Activated T-helper 17 cell treated with anti-CD3 and anti-CD28 coated beads, Interleukin-2, amount 50 U/mL, for 72 hours (primary cell): ENCODE results near the gene FKBP11. TPM values are rescaled to one million over a fixed set of nuclear protein-coding genes. Genes with fewer than 3 reads are reported as not detected.
"Not testable (repeated sequence)": the region's sequence is repeated elsewhere in the genome, so short reads cannot be mapped to it uniquely, and the experiment has no call there.

Source experiments
- ATAC-seq: fragments of 150-1000 bp; cut with Tn5 transposase; replicated peaks from 2 replicates; pipeline ENCODE4 v1.10.0; 2021; ENCODE audit warnings: mild to moderate bottlenecking, moderate library complexity
- H3K27ac Mint-ChIP-seq: one replicate; pipeline ENCODE4 v1.8.0; 2022; ENCODE audit warnings: mixed read lengths
- H3K27me3 Mint-ChIP-seq: one replicate; pipeline ENCODE4 v1.8.0; 2022; ENCODE audit warnings: mixed read lengths
- H3K36me3 Mint-ChIP-seq: one replicate; pipeline ENCODE4 v1.8.0; 2022; ENCODE audit warnings: low read depth, mild to moderate bottlenecking, mixed read lengths
- H3K4me1 Mint-ChIP-seq: one replicate; pipeline ENCODE4 v1.8.0; 2022; ENCODE audit warnings: mixed read lengths
- H3K4me3 Mint-ChIP-seq: one replicate; pipeline ENCODE4 v1.8.0; 2022; ENCODE audit warnings: mild to moderate bottlenecking, mixed read lengths
- H3K9me3 Mint-ChIP-seq: one replicate; pipeline ENCODE4 v1.8.0; 2022; ENCODE audit warnings: mixed read lengths
- total RNA-seq, 2 donors: library from RNA; stranded (reverse); gene quantifications; one replicate each; pipeline ENCODE4 v1.2.3, GENCODE V29; 2022

FKBP11 gene
- total RNA-seq, 2 donors from 2014 or later: 55.0 to 100 TPM

DNA sequence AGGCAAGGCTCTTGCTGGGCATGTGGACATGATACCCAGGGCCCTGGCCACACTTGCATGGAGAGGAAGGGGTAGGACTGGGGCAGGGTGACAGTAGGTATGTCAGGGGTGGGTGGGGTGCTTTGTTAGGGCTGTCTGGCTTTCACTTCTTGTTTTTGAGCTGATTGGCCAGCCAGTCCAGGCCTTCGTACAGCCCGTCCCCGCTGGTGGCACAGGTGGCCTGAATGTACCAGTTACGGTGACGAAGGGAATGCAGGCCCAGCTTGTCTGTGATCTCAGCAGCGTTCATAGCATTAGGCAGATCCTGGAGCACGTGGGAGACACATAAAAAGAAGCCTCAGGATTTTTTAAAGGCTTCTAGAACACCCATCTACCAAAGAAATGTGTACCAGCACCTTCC is 13.5 kb upstream of the FKBP11 start:
- H3K4me3 Mint-ChIP-seq: no peak overlapping the region
- no peaks in the 10 kb centered on the region for H3K27me3 Mint-ChIP-seq
- no peaks in the 10 kb centered on the region for H3K9me3 Mint-ChIP-seq
- no peak overlapping the region for H3K27ac Mint-ChIP-seq
- H3K4me1 Mint-ChIP-seq: peaks cover 34% of the 10 kb centered on the region
- no peak for ATAC-seq
- peaks cover 83% of the 10 kb centered on the region for H3K36me3 Mint-ChIP-seq

DNA sequence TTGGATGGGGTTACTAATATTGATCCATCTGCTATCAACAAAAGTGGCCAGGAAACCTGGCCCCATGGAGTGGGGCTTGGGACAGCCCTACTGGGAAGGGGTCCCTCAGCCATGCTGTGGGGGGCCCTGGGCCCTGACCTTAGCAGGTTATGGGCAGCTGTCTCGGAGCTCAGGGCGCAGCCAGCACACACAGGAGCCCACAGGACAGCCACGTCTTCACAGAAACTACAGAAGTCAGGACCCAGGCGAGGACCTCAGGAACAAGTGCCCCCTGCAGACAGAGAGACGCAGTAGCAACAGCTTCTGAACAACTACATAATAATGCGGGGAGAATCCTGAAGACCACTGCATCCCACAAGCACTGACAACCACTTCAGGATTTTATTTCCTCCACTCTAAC is 11.9 kb upstream of the FKBP11 start:
- peaks cover 93% of the 10 kb centered on the region for H3K36me3 Mint-ChIP-seq

DNA sequence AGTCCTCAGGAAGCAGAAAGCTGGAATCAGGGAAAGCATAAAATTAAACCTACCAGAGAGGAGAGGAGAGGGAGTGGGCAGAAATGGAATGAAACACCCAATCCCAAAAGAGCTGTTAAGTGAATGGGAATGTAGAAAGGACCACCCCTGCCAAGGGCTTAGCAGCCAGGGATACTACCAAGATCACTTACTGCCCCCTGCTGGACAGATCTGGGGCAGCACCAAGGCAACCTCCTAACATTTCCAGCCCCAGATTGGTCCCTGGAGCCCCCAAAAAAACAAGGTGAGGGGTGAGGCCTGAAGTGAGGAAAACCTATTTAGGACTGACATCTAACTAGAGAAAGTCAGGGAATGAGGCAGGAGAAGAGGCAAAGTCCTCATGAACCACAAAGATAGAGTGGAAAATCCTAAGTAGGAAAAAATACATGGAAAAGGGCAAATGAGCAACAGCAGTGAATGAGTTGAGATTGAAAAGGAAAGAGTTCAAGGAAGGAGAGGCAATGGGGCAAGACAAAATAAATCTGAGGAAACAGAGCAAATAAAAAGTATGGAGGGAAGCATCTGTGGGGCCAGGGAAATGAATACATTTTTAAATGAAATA is 11.2 kb upstream of the FKBP11 start:
- H3K27ac Mint-ChIP-seq: peak overlapping the region; percentile 75
- peaks cover 43% of the 10 kb centered on the region for H3K4me1 Mint-ChIP-seq
- peak; percentile 43 for ATAC-seq
- peaks cover 86% of the 10 kb centered on the region for H3K36me3 Mint-ChIP-seq
- H3K4me3 Mint-ChIP-seq: no peak overlapping the region
- H3K27me3 Mint-ChIP-seq: no peaks in the 10 kb centered on the region
- no peaks in the 10 kb centered on the region for H3K9me3 Mint-ChIP-seq

More for the DNA sequence above, 11.9 kb upstream of the FKBP11 start:
- Mint-ChIP-seq H3K4me1 (peaks cover 44% of the 10 kb centered on the region), H3K9me3 (no peaks in the 10 kb centered on the region), H3K4me3 (no peak overlapping the region), H3K27me3 (no peaks in the 10 kb centered on the region), H3K27ac (no peak overlapping the region)
- no peak for ATAC-seq

DNA sequence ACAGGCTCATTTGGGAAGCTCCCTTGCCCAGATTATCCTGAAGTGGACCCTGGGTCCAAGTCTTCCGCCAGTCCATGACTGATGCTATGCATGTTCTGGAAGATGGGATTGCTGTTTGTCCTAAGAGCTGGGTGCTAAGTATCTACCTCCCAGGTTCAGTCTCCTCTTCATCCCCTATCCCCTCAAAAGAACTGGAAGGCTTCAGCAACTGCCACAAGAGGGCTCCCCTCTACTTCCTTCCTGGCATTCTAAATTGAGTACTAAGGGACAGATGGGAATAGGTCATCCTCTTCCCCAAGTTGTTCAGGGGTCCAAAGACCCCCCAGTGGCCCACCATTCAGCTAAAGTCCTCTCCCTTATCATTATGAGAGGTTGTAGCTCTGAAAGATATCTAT is 9.0 kb upstream of the FKBP11 start:
- Mint-ChIP-seq H3K36me3 (peaks cover 85% of the 10 kb centered on the region), H3K4me1 (peaks cover 55% of the 10 kb centered on the region), H3K4me3 (peak overlapping the region; percentile 67), H3K9me3 (no peaks in the 10 kb centered on the region), H3K27me3 (no peaks in the 10 kb centered on the region), H3K27ac (peak overlapping the region; percentile 88)
- no peak for ATAC-seq

DNA sequence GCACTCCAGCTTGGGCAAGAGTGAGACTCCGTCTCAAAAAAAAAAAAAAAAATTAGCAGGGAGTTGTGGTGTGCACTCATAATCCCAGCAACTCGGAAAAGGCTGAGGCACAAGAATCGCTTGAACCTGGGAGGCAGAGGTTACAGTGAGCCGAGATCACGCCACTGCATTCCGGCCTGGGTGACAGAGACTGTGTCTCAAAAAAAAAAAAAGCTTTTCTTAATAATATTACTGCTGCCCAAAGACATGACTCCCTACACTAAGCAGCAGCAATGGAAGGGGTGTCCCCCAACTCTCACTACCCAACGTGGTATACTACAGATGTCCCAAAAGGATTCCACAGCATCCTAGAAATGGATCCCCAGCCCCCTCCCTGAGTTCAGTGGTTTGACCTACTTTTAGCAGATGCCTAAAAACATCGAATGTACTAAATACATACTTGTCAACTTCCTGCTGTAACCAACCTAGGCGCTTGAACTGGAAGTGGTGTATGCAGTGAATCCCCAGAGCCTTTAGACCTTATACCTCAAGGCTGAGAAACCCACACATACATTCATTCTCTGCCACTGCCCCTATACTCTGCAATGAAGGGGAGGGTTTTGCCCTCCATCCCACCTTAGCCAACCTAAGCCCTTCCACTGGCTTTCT is 8.5 kb upstream of the FKBP11 start:
- peaks cover 55% of the 10 kb centered on the region for H3K4me1 Mint-ChIP-seq
- H3K4me3 Mint-ChIP-seq: peak overlapping the region; percentile 67
- ATAC-seq: peak; percentile 82
- peaks cover 82% of the 10 kb centered on the region for H3K36me3 Mint-ChIP-seq
- H3K27me3 Mint-ChIP-seq: no peaks in the 10 kb centered on the region
- H3K27ac Mint-ChIP-seq: peak overlapping the region; percentile 88
- no peaks in the 10 kb centered on the region for H3K9me3 Mint-ChIP-seq

DNA sequence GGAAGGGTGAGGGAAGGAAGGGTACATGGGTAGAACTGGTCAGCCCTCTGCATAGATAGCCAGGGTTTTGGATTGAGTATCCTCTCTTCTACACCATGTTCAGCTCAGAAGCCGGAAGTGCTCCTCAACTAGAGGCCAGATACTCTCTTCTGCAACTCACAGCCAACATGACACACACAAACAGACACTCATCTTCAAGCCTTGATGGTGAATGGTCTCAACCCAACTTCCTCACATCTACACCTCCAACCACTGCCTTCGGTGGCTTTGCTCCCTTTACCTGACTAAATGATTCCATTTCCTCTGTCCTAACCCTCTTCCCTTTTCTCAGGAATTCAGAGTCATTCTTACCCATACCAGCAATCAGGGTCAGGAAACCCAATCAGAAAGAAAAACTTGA is 7.6 kb upstream of the FKBP11 start:
- peak; percentile 76 for ATAC-seq
- Mint-ChIP-seq H3K4me1 (peaks cover 55% of the 10 kb centered on the region), H3K36me3 (peaks cover 73% of the 10 kb centered on the region), H3K4me3 (peak overlapping the region; percentile 67), H3K27me3 (no peaks in the 10 kb centered on the region), H3K27ac (peak overlapping the region; percentile 88), H3K9me3 (no peaks in the 10 kb centered on the region)

- H3K27me3 Mint-ChIP-seq: no peaks in the 10 kb centered on the region
- H3K27ac Mint-ChIP-seq: no peak overlapping the region
- no peak for ATAC-seq
- H3K9me3 Mint-ChIP-seq: no peaks in the 10 kb centered on the region
- peaks cover 50% of the 10 kb centered on the region for H3K4me1 Mint-ChIP-seq
- H3K36me3 Mint-ChIP-seq: peaks cover 59% of the 10 kb centered on the region
- H3K4me3 Mint-ChIP-seq: no peak overlapping the region
These were observed 5.2 kb upstream of the FKBP11 start for GRCh38 chr12:48930475-48930874.

DNA sequence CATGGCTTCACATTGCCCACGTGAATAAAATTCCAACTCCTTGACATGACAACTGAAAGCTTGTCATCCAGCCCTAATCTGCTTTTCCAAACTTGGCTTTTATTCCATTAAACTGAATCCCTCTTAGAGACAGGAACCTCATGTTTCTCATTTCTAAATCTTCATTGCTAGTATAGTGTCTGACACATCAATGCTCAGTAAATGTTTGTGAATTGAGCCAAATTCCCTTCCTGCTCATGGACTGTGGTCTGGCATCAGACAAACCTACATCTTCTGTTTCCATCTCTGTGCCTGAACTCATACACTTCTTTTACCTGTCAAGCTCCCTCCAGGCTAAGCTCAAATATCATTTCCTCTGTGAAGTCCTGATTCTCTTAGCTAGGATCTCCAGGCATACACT is 4.3 kb upstream of the FKBP11 start:
- ATAC-seq: no peak
- Mint-ChIP-seq H3K27ac (no peak overlapping the region), H3K4me1 (peaks cover 43% of the 10 kb centered on the region), H3K9me3 (no peaks in the 10 kb centered on the region), H3K4me3 (no peak overlapping the region), H3K36me3 (peaks cover 57% of the 10 kb centered on the region), H3K27me3 (no peaks in the 10 kb centered on the region)

DNA sequence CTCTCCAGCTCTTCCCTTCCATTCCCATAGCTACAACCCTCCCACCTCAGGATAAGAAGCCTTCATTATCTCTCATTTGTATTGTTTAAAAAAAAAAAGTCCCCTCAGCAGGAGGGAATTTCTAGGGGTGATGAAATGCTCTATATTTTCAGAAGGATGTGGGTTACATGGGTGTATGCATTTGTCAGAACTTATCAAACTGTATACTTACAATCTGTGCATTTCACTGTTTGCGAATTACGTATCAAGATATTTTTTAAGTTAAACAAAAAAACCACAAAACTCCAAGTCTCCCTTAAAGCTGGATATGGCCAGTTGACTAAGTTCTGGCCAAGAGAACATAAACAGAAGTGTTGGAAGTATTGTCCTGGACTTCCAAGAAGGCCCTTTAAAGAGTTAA is 2.0 kb upstream of the FKBP11 start:
- peaks cover 33% of the 10 kb centered on the region for H3K4me1 Mint-ChIP-seq
- H3K27ac Mint-ChIP-seq: peak overlapping the region; percentile 43
- peaks cover 63% of the 10 kb centered on the region for H3K36me3 Mint-ChIP-seq
- no peak for ATAC-seq
- H3K27me3 Mint-ChIP-seq: no peaks in the 10 kb centered on the region
- peak overlapping the region; percentile 88 for H3K4me3 Mint-ChIP-seq
- H3K9me3 Mint-ChIP-seq: peaks cover 3% of the 10 kb centered on the region

DNA sequence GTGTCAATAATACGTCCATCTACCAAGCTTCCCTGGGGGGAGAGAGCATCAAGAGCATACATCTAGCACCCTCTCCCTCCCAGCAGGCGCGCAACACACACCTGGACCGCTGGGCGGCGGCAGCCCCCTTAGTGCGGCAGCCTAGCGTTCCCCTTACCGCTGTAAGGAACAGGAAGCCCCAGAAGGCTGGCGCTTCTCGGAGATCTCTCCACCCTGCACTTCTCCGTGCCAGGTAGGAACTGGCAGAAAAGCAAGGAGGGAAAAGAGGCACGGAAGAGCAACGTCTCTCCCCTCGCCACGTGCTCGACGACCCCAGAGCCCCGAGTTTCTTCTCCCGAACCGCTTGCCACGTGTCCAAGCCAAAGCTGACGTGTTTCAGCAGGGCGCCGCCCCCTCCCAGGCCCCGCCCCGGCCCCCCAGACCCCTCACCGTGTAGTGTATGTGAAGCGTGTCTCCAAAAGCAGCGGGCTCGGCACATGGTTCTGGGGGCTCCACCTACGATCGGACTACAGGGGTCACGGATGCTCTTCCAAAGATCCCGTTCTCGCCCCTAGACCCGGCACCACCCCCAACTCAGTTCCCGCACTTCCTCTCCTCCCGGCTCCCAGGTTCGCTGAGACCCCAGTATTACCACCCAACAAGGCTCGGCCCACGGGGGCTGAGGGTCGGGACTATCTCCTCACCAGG is 532 bp downstream of the FKBP11 start:
- Mint-ChIP-seq H3K27me3 (no peaks in the 10 kb centered on the region), H3K9me3 (peaks cover 3% of the 10 kb centered on the region), H3K36me3 (peaks cover 62% of the 10 kb centered on the region), H3K4me1 (peaks cover 39% of the 10 kb centered on the region), H3K4me3 (peak overlapping the region; percentile 88), H3K27ac (peak overlapping the region; percentile 94)
- ATAC-seq: peak; percentile 66

GRCh38 chr12:48923117-48923516 is 2.2 kb downstream of the FKBP11 start:
- peaks cover 41% of the 10 kb centered on the region for H3K4me1 Mint-ChIP-seq
- peak overlapping the region; percentile 88 for H3K4me3 Mint-ChIP-seq
- no peaks in the 10 kb centered on the region for H3K27me3 Mint-ChIP-seq
- H3K27ac Mint-ChIP-seq: peak overlapping the region; percentile 94
- peaks cover 3% of the 10 kb centered on the region for H3K9me3 Mint-ChIP-seq
- peaks cover 55% of the 10 kb centered on the region for H3K36me3 Mint-ChIP-seq
- ATAC-seq: no peak

DNA sequence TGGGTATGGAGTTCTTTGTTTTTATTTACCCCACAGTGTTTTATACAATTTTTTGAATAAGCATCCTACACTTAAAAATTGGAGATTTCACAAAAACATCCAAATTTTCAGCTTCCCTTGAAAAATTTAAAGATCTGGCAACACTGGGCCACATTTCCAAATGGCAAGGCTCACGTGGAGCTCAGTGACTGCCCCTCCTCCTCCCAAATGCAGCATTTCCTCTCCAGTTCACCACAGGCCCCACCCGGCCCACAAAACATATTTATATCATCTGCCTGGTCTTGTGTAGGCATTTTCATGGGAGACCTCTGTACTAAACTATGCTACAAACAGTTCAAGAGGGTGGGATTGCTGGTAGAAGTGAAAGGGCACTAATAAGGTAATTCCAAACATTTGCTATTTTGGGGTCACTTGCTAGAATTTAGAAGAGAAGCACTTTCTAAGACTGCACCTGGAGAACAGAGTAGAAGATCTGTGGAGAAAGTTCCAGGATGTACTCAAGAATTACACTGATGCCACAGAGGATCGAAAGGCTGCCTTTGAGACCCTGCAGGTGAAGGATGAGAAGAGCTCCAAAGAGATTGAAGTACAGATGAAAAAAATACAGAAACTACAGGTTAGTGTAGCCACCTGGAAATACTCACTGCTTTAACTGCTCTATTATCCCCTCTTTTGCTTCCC is 7.3 kb downstream of the FKBP11 start:
- peak; percentile 62 for ATAC-seq
- H3K9me3 Mint-ChIP-seq: peaks cover 3% of the 10 kb centered on the region
- peaks cover 35% of the 10 kb centered on the region for H3K4me1 Mint-ChIP-seq
- peak overlapping the region; percentile 87 for H3K4me3 Mint-ChIP-seq
- no peaks in the 10 kb centered on the region for H3K27me3 Mint-ChIP-seq
- peak overlapping the region; percentile 93 for H3K27ac Mint-ChIP-seq
- peaks cover 24% of the 10 kb centered on the region for H3K36me3 Mint-ChIP-seq

GRCh38 chr12:48910196-48910595 is 15.1 kb downstream of the FKBP11 start:
- no peaks in the 10 kb centered on the region for H3K27me3 Mint-ChIP-seq
- H3K4me3 Mint-ChIP-seq: no peak overlapping the region
- H3K27ac Mint-ChIP-seq: no peak overlapping the region

GRCh38 chr12:48909698-48910097 is 15.6 kb downstream of the FKBP11 start:
- not testable (repeated sequence) for ATAC-seq, H3K4me1 Mint-ChIP-seq, H3K36me3 Mint-ChIP-seq, H3K27ac Mint-ChIP-seq, H3K27me3 Mint-ChIP-seq, H3K9me3 Mint-ChIP-seq, H3K4me3 Mint-ChIP-seq

More at GRCh38 chr12:48910196-48910595, 15.1 kb downstream of the FKBP11 start:
- H3K4me1 Mint-ChIP-seq: no peaks in the 10 kb centered on the region
- no peaks in the 10 kb centered on the region for H3K36me3 Mint-ChIP-seq
- ATAC-seq: no peak
- no peaks in the 10 kb centered on the region for H3K9me3 Mint-ChIP-seq
